ENCODE results near the gene LYAR.

The LYAR gene

DNA sequence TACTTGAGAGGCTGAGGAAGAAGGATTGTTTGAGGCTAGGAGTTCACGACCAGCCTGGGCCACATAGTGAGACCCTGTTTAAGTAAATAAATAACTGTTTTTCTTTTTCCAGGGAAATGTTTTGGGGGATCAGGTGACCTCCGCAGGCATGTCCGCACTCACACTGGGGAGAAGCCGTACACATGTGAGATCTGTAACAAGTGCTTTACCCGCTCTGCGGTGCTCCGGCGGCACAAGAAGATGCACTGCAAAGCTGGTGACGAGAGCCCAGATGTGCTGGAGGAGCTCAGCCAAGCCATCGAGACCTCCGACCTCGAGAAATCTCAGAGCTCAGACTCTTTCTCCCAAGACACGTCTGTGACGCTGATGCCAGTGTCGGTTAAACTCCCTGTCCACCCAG, 30.6 kb upstream of the LYAR start:
- ChIA-PET CTCF (interaction anchor here (1.2 kb wide), 1 partner anchor 15 kb away, joined by 3 read pairs; no protein-coding TSS in a partner anchor), POLR2A (no interaction called here)
- DNase-seq (ENCODE audit: extremely low spot score) = no peak
- TF ChIP-seq, protein P1, sequence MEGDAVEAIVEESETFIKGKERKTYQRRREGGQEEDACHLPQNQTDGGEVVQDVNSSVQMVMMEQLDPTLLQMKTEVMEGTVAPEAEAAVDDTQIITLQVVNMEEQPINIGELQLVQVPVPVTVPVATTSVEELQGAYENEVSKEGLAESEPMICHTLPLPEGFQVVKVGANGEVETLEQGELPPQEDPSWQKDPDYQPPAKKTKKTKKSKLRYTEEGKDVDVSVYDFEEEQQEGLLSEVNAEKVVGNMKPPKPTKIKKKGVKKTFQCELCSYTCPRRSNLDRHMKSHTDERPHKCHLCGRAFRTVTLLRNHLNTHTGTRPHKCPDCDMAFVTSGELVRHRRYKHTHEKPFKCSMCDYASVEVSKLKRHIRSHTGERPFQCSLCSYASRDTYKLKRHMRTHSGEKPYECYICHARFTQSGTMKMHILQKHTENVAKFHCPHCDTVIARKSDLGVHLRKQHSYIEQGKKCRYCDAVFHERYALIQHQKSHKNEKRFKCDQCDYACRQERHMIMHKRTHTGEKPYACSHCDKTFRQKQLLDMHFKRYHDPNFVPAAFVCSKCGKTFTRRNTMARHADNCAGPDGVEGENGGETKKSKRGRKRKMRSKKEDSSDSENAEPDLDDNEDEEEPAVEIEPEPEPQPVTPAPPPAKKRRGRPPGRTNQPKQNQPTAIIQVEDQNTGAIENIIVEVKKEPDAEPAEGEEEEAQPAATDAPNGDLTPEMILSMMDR (IDR thresholded peaks at IDR 0.05; ENCODE audit: control extremely low read depth, extremely low read depth, low read depth, missing control alignments) = no peak

DNA sequence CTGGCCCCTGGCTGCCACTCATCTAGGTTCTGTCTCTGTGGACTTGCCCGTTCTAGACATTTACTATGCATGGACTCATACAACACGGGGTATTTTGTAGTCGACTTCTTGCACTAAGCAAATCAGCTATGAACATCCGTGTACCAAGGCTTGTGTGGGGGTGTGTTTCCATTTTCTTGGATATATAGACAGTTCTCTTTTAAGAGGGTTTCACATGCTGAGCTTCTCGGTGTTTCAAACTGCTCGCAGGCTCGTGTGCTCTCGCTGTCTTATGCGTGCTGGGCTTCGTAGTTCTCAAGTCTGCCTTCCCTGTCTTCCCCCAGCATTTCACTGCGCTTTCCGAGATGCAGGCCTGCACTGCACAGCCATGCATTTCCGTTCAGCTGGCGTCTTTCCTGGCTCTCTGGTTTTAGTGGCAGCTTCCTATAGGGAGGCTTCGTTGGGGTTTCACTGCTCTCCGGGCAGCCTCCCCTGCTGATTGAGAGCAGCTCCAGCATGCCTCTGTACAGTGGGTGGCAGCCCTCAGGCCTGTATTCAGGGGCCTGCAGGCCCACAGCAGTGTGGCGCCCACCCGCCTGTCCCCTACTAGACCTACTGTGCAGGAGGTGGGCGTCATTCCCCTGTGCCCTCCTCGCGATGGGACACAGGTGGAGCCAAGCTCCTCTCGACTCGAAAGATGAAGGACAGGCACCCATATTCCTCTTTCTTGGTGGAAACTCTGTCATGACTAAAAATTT, 27.7 kb upstream of the LYAR start:
- CTCF ChIA-PET = interaction anchor here (1.1 to 2.1 kb wide), 5 partner anchors 9 to 58 kb away, joined by 3 to 7 read pairs (median 4); no protein-coding TSS in a partner anchor

GRCh38 chr4:4316150-4316495, 26.2 kb upstream of the LYAR start:
- DNase-seq (ENCODE audit: extremely low spot score) = no peak
- POLR2A ChIA-PET = no interaction called here
- TF ChIP-seq, protein P1 (IDR thresholded peaks at IDR 0.05; ENCODE audit: control extremely low read depth, extremely low read depth, low read depth, missing control alignments) = no peak
- CTCF ChIA-PET = interaction anchor here (1.6 to 1.9 kb wide), 3 partner anchors 11 to 22 kb away, joined by 3 to 5 read pairs (median 4); no protein-coding TSS in a partner anchor

More for the DNA sequence above, 27.7 kb upstream of the LYAR start:
- DNase-seq (ENCODE audit: extremely low spot score) = no peak
- TF ChIP-seq, protein P1 (IDR thresholded peaks at IDR 0.05; ENCODE audit: control extremely low read depth, extremely low read depth, low read depth, missing control alignments) = no peak
- POLR2A ChIA-PET = no interaction called here

DNA sequence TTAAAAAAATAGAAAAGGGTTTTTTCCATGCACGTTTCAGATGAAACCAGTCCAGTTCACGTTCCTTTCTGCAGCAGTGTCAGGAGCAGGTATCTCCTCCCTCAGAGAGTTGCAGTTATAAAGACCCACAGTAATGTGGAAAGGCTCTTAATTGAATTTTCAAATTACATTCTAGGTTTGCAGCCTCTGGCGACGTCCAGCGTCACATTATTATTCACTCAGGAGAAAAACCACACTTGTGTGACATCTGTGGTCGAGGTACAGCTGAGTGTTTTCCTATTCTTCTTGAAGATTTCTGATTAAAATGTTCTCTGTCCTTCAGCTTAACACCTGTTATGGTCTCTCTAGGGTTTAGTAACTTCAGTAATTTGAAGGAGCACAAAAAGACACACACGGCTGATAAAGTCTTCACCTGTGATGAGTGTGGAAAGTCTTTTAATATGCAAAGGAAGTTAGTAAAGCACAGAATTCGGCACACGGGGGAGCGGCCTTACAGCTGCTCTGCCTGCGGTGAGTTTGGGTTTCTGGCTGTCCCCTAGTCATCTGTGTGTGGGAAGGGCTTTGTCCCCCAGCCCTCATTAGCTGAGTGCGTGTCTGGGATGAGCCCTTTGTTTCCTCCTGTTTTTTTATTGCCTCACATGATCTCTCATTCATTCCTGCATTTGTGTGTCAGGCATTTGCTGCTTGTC, 25.7 kb upstream of the LYAR start:
- DNase-seq (ENCODE audit: extremely low spot score) = no peak
- TF ChIP-seq, protein P1 (IDR thresholded peaks at IDR 0.05; ENCODE audit: control extremely low read depth, extremely low read depth, low read depth, missing control alignments) = no peak
- CTCF ChIA-PET = interaction anchor here (1.6 to 1.9 kb wide), 3 partner anchors 9 to 17 kb away, joined by 3 to 5 read pairs (median 4); no protein-coding TSS in a partner anchor
- POLR2A ChIA-PET = no interaction called here

GRCh38 chr4:4311193-4311592, 21.2 kb upstream of the LYAR start:
- DNase-seq (ENCODE audit: extremely low spot score) = no peak
- ChIA-PET POLR2A (no interaction called here), CTCF (interaction anchor here (1.9 kb wide), 1 partner anchor 9 kb away, joined by 4 read pairs; no protein-coding TSS in a partner anchor)
- TF ChIP-seq, protein P1 (IDR thresholded peaks at IDR 0.05; ENCODE audit: control extremely low read depth, extremely low read depth, low read depth, missing control alignments) = no peak

- POLR2A ChIA-PET = no interaction called here
- TF ChIP-seq, protein P1 (IDR thresholded peaks at IDR 0.05; ENCODE audit: control extremely low read depth, extremely low read depth, low read depth, missing control alignments) = no peak
- no peak for DNase-seq (ENCODE audit: extremely low spot score)
- CTCF ChIA-PET = interaction anchor here (0.6 to 2.3 kb wide), 7 partner anchors 8 to 245 kb away, joined by 3 to 7 read pairs (median 4); partner anchors contain the start of genes LYAR and ZBTB49
Observed at GRCh38 chr4:4308800-4309441, 19.0 kb upstream of the LYAR start.
